Keratinocyte (primary cell): ENCODE data around the gene USP19. TPM values are rescaled to one million over a fixed set of nuclear protein-coding genes. Genes with fewer than 3 reads are reported as not detected.
A peak's percentile ranks its signal among the peaks of the same experiment; 100 is the strongest.

ENCODE experiments used
- DNase-seq: peaks from one replicate; pipeline ENCODE4 v3.0.0-alpha.2; 2011; ENCODE audit warnings: low read depth, missing footprints, low spot score
- FAIRE-seq: peaks from 2 replicates; lab custom pipeline; 2011; peaks lifted over from hg19 to GRCh38; lab: Jason Lieb, UNC
- H2AFZ ChIP-seq: 2 replicates; pipeline ENCODE4 v1.6.0; 2012; ENCODE audit warnings: low read length, control low read depth, inconsistent platforms; ENCODE audit not compliant: control insufficient read depth
- H3K27ac ChIP-seq: 2 replicates; pipeline ENCODE4 v1.5.1; 2011; ENCODE audit warnings: low read length; ENCODE audit not compliant: control insufficient read depth, insufficient read depth
- H3K27me3 ChIP-seq: 3 replicates; pipeline ENCODE4 v1.6.0; 2011; ENCODE audit warnings: low read length; ENCODE audit not compliant: control insufficient read depth, insufficient read depth; ENCODE audit errors: extremely low read depth
- H3K36me3 ChIP-seq, 2 experiments: 2 replicates in 1 of 2; 3 replicates in 1 of 2; pipeline ENCODE4 v1.5.1; 2011; ENCODE audit warnings: low read length in 2 of 2, mild to moderate bottlenecking in 1 of 2; ENCODE audit not compliant: control insufficient read depth in 2 of 2, insufficient read depth in 2 of 2; ENCODE audit errors: extremely low read depth in 1 of 2
- H3K4me1 ChIP-seq: 3 replicates; pipeline ENCODE4 v1.5.1; 2011; ENCODE audit warnings: low read length; ENCODE audit not compliant: control insufficient read depth, insufficient read depth; ENCODE audit errors: extremely low read depth
- H3K4me2 ChIP-seq: 3 replicates; pipeline ENCODE4 v1.6.0; 2011; ENCODE audit warnings: low read depth, low read length; ENCODE audit not compliant: control insufficient read depth, insufficient read depth; ENCODE audit errors: extremely low read depth
- H3K4me3 ChIP-seq, 3 experiments: fragments of 200-600 bp in 1 of 3; sonication (generic) in 1 of 3; 2 replicates in 2 of 3; 3 replicates in 1 of 3; pipeline ENCODE4 v1.5.1; 2011 to 2016; ENCODE audit warnings: low read length in 3 of 3, mild to moderate bottlenecking in 3 of 3, control low read depth in 2 of 3, inconsistent platforms in 1 of 3, low read depth in 1 of 3, mixed read lengths in 1 of 3, mixed run types in 1 of 3, moderate library complexity in 1 of 3; ENCODE audit not compliant: control insufficient read depth in 2 of 3, insufficient read depth in 2 of 3; ENCODE audit errors: extremely low read depth in 1 of 3
- H3K79me2 ChIP-seq: 2 replicates; pipeline ENCODE4 v1.6.0; 2012; ENCODE audit warnings: low read length; ENCODE audit not compliant: control insufficient read depth, insufficient read depth
- H3K9ac ChIP-seq: 3 replicates; pipeline ENCODE4 v1.6.0; 2011; ENCODE audit warnings: low read length; ENCODE audit not compliant: control insufficient read depth, insufficient read depth; ENCODE audit errors: extremely low read depth
- H3K9me1 ChIP-seq: 3 replicates; pipeline ENCODE4 v1.6.0; 2011; ENCODE audit warnings: low read length; ENCODE audit not compliant: control insufficient read depth, insufficient read depth; ENCODE audit errors: extremely low read depth
- H3K9me3 ChIP-seq: 2 replicates; pipeline ENCODE4 v1.5.1; 2012; ENCODE audit warnings: low read depth, low read length; ENCODE audit not compliant: control insufficient read depth
- H4K20me1 ChIP-seq: 3 replicates; pipeline ENCODE4 v1.6.0; 2011; ENCODE audit warnings: low read length; ENCODE audit not compliant: control insufficient read depth, insufficient read depth; ENCODE audit errors: extremely low read depth
- CTCF ChIP-seq, 3 experiments: IDR thresholded peaks in 1 of 3; conservative IDR thresholded peaks in 1 of 3; optimal IDR thresholded peaks in 1 of 3; 2 replicates in 2 of 3; 3 replicates in 1 of 3; pipeline versions ENCODE3 to v1.5.1; 2011; ENCODE audit warnings: low read length in 3 of 3, mild to moderate bottlenecking in 3 of 3, moderate library complexity in 2 of 3, control low read depth in 1 of 3, inconsistent platforms in 1 of 3; ENCODE audit not compliant: insufficient read depth in 2 of 3; ENCODE audit errors: extremely low read depth in 1 of 3
- EZH2 ChIP-seq: IDR thresholded peaks from one replicate; pipeline ENCODE4 v1.6.1; 2012; ENCODE audit warnings: inconsistent platforms, mild to moderate bottlenecking, low read length, moderate library complexity
- dilution Hi-C: fragments of 300-500 bp; cut with MboI; formaldehyde crosslinking; loops from one replicate; pipeline ENCODE4 v1.7.0; 2020; ENCODE audit warnings: low sequenced_read_pairs; ENCODE audit not compliant: extremely low pct_ligation_motif_present
- polyA plus RNA-seq, 5 experiments: library from polyadenylated mRNA; depleted of rRNA in 3 of 5; stranded (reverse) in 3 of 5; stranded (forward) in 1 of 5; unstranded in 1 of 5; fragments of >200 nt; gene quantifications; 1 replicate in 1 of 5; 2 replicates in 3 of 5; 3 replicates in 1 of 5; pipeline versions ENCODE4 v1.2.1 to v1.2.3, GENCODE V29; 2011 to 2012; ENCODE audit warnings: missing spikeins in 2 of 5, low read depth in 1 of 5, low replicate concordance in 1 of 5

The USP19 gene
- polyA plus RNA-seq, 1 donor (not counting 4 experiments of a cell fraction or from before 2014, with no cell fraction given), result 23.1 TPM

- Histone ChIP-seq H3K36me3 (peaks cover 10 to 16% of the 10 kb centered on the region in 2 experiments), H3K27ac (no peak overlapping the region), H3K9me1 (no peaks in the 10 kb centered on the region), H3K27me3 (no peaks in the 10 kb centered on the region), H4K20me1 (no peaks in the 10 kb centered on the region), H3K9me3 (no peaks in the 10 kb centered on the region), H3K4me3 (peak overlapping the region; percentile 69 to 93 (median 92)), H2AFZ (no peak overlapping the region), H3K4me1 (peaks cover 19% of the 10 kb centered on the region), H3K79me2 (peaks cover 18% of the 10 kb centered on the region), H3K9ac (no peak overlapping the region), H3K4me2 (peak overlapping the region; percentile 89)
- FAIRE-seq (no peak), DNase-seq (no peak)
- dilution Hi-C loops, result no loop called here
- TF ChIP-seq EZH2, result no peak
- TF ChIP-seq CTCF (optimal IDR thresholded peaks at IDR 0.05 in 1 of 3, IDR thresholded peaks at IDR 0.05 in 1 of 3, conservative IDR thresholded peaks at IDR 0.05 in 1 of 3; ENCODE audit: extremely low read depth in 1 of 3, insufficient read depth in 2 of 3, low read length in 3 of 3), result no peak
Observed at GRCh38 chr3:49131576-49131975, 11.0 kb upstream of the USP19 start.

- no peaks in the 10 kb centered on the region for H3K9me3 ChIP-seq
- H2AFZ ChIP-seq, result no peak overlapping the region
- H3K9ac ChIP-seq, result no peak overlapping the region
- DNase-seq (no peak), FAIRE-seq (no peak)
- TF ChIP-seq EZH2 (no peak), CTCF (optimal IDR thresholded peaks at IDR 0.05 in 1 of 3, IDR thresholded peaks at IDR 0.05 in 1 of 3, conservative IDR thresholded peaks at IDR 0.05 in 1 of 3; ENCODE audit: extremely low read depth in 1 of 3, insufficient read depth in 2 of 3, low read length in 3 of 3) (no peak)
- H3K79me2 ChIP-seq, result peaks cover 18% of the 10 kb centered on the region
- H3K27ac ChIP-seq, result no peak overlapping the region
- no peaks in the 10 kb centered on the region for H4K20me1 ChIP-seq
- H3K9me1 ChIP-seq, result no peaks in the 10 kb centered on the region
- H3K4me1 ChIP-seq, result peaks cover 19% of the 10 kb centered on the region
- H3K27me3 ChIP-seq, result no peaks in the 10 kb centered on the region
- no peak overlapping the region for H3K4me3 ChIP-seq
- dilution Hi-C loops, result no loop called here
- H3K4me2 ChIP-seq, result no peak overlapping the region
- H3K36me3 ChIP-seq, result peaks cover 13 to 16% of the 10 kb centered on the region in 2 experiments
Observed at GRCh38 chr3:49131040-49131439, 10.4 kb upstream of the USP19 start.
